Mesenchymal stem cell (in vitro differentiated cells and primary cell): ENCODE measurements around the gene CDK4.
A peak's percentile ranks its signal among the peaks of the same experiment; 100 is the strongest.

Experiments used
- DNase-seq: peaks from one replicate; pipeline ENCODE4 v3.0.0-alpha.2; 2013
- H2AFZ ChIP-seq: one replicate; pipeline ENCODE4 v1.6.1; 2013; ENCODE audit warnings: low read depth, mild to moderate bottlenecking, control low read depth, inconsistent platforms, low read length, moderate library complexity
- H2AK5ac ChIP-seq: 2 replicates; pipeline ENCODE4 v1.6.1; 2013; ENCODE audit warnings: low read length, moderate library complexity, mild to moderate bottlenecking, inconsistent platforms; ENCODE audit not compliant: severe bottlenecking
- H2BK120ac ChIP-seq: one replicate; pipeline ENCODE4 v1.6.1; 2013; ENCODE audit warnings: low read depth, mild to moderate bottlenecking, inconsistent platforms, low read length, moderate library complexity
- H2BK12ac ChIP-seq, 2 experiments: one replicate each; pipeline ENCODE4 v1.6.1; 2013; ENCODE audit warnings: inconsistent platforms in 2 of 2, low read length in 2 of 2, mild to moderate bottlenecking in 2 of 2, moderate library complexity in 2 of 2, control low read depth in 1 of 2
- H2BK15ac ChIP-seq: one replicate; pipeline ENCODE4 v1.6.1; 2013; ENCODE audit warnings: mild to moderate bottlenecking, low read depth, inconsistent platforms; ENCODE audit not compliant: poor library complexity, severe bottlenecking
- H2BK5ac ChIP-seq: 2 replicates; pipeline ENCODE4 v1.6.1; 2013; ENCODE audit warnings: low read depth, mild to moderate bottlenecking, low read length, control low read depth, inconsistent platforms; ENCODE audit not compliant: poor library complexity, severe bottlenecking
- H3K14ac ChIP-seq, 2 experiments: one replicate each; pipeline ENCODE4 v1.6.1; 2013; ENCODE audit warnings: inconsistent platforms in 2 of 2, low read length in 2 of 2, control low read depth in 1 of 2, mild to moderate bottlenecking in 1 of 2, moderate library complexity in 1 of 2
- H3K18ac ChIP-seq, 2 experiments: one replicate each; pipeline ENCODE4 v1.6.1; 2013; ENCODE audit warnings: inconsistent platforms in 2 of 2, low read length in 2 of 2, control low read depth in 1 of 2, low read depth in 1 of 2, mild to moderate bottlenecking in 1 of 2
- H3K23ac ChIP-seq, 2 experiments: one replicate each; pipeline ENCODE4 v1.6.1; 2013; ENCODE audit warnings: inconsistent platforms in 2 of 2, low read length in 2 of 2, mild to moderate bottlenecking in 2 of 2, moderate library complexity in 2 of 2, control low read depth in 1 of 2
- H3K27ac ChIP-seq: 2 replicates; pipeline ENCODE4 v1.5.1; 2013; ENCODE audit warnings: mild to moderate bottlenecking, moderate library complexity, low read length, control low read depth, inconsistent platforms; ENCODE audit not compliant: poor library complexity, severe bottlenecking
- H3K27me3 ChIP-seq, 2 experiments: 2 replicates each; pipeline versions ENCODE4 v1.6.1 to v1.7.0; 2013; ENCODE audit warnings: low read length in 2 of 2, mild to moderate bottlenecking in 2 of 2, moderate library complexity in 2 of 2, control low read depth in 1 of 2, inconsistent platforms in 1 of 2; ENCODE audit not compliant: control insufficient read depth in 1 of 2, insufficient read depth in 1 of 2
- H3K36me3 ChIP-seq, 2 experiments: 2 replicates each; pipeline versions ENCODE4 v1.6.1 to v1.7.0; 2013; ENCODE audit warnings: low read length in 2 of 2, control low read depth in 1 of 2, inconsistent platforms in 1 of 2, low read depth in 1 of 2, mild to moderate bottlenecking in 1 of 2; ENCODE audit not compliant: insufficient read depth in 2 of 2, control insufficient read depth in 1 of 2
- H3K4ac ChIP-seq, 2 experiments: one replicate each; pipeline ENCODE4 v1.6.1; 2013; ENCODE audit warnings: inconsistent platforms in 2 of 2, low read length in 2 of 2, mild to moderate bottlenecking in 2 of 2, moderate library complexity in 2 of 2, control low read depth in 1 of 2, low read depth in 1 of 2
- H3K4me1 ChIP-seq: 2 replicates; pipeline ENCODE4 v1.6.1; 2013; ENCODE audit warnings: low read depth, low read length, control low read depth; ENCODE audit not compliant: control insufficient read depth, insufficient read depth
- H3K4me2 ChIP-seq: 2 replicates; pipeline ENCODE4 v1.6.1; 2013; ENCODE audit warnings: low read length, mild to moderate bottlenecking, inconsistent platforms; ENCODE audit not compliant: poor library complexity, severe bottlenecking
- H3K4me3 ChIP-seq, 2 experiments: 2 replicates each; pipeline versions ENCODE4 v1.5.1 to v1.7.0; 2013; ENCODE audit warnings: low read length in 2 of 2, mild to moderate bottlenecking in 2 of 2, control low read depth in 1 of 2, low read depth in 1 of 2; ENCODE audit not compliant: insufficient read depth in 1 of 2
- H3K79me1 ChIP-seq: replicated peaks from 2 replicates; pipeline ENCODE4 v1.6.1; 2013; ENCODE audit warnings: mild to moderate bottlenecking, control low read depth, low read length, inconsistent platforms; ENCODE audit not compliant: poor library complexity, severe bottlenecking
- H3K9ac ChIP-seq: 2 replicates; pipeline ENCODE4 v1.7.0; 2013; ENCODE audit warnings: mild to moderate bottlenecking, low read length, moderate library complexity
- H3K9me3 ChIP-seq: 2 replicates; pipeline ENCODE4 v1.7.0; 2013; ENCODE audit warnings: mild to moderate bottlenecking, low read length; ENCODE audit not compliant: control insufficient read depth
- H4K8ac ChIP-seq: one replicate; pipeline ENCODE4 v1.6.1; 2013; ENCODE audit warnings: inconsistent platforms, mild to moderate bottlenecking, low read length, moderate library complexity
- H4K91ac ChIP-seq: one replicate; pipeline ENCODE4 v1.6.1; 2013; ENCODE audit warnings: mild to moderate bottlenecking, low read length, inconsistent platforms
- WGBS: methylation state at CpG from one replicate; pipeline ENCODE4 v1.1.7; 2013; ENCODE audit warnings: mixed read lengths; 5-methylcytosine and 5-hydroxymethylcytosine counted together

CDK4 gene

GRCh38 chr12:57770734-57771133, 18.6 kb upstream of the CDK4 start:
- H3K79me1 ChIP-seq: peaks cover 15% of the 10 kb centered on the region
- no peak overlapping the region for H2BK120ac ChIP-seq
- 80% methylated on average over 4 of the region's 4 CpGs for WGBS
- no peak overlapping the region for H3K18ac ChIP-seq
- H3K9ac ChIP-seq: peak overlapping the region; percentile 95
- H4K8ac ChIP-seq: no peak overlapping the region
- no peak overlapping the region for H3K4me2 ChIP-seq
- H3K23ac ChIP-seq: no peak overlapping the region
- no peak overlapping the region for H4K91ac ChIP-seq
- H3K4me1 ChIP-seq: peaks cover 23% of the 10 kb centered on the region
- H3K14ac ChIP-seq: no peak overlapping the region
- no peaks in the 10 kb centered on the region for H3K9me3 ChIP-seq
- no peak overlapping the region for H2AK5ac ChIP-seq
- no peak overlapping the region for H2BK15ac ChIP-seq
- peak overlapping the region in 1 of 2 experiments; percentile 98 for H3K4me3 ChIP-seq
- H2BK12ac ChIP-seq: no peak overlapping the region
- H2AFZ ChIP-seq: no peak overlapping the region
- DNase-seq: no peak
- no peak overlapping the region for H3K4ac ChIP-seq
- H3K27ac ChIP-seq: no peak overlapping the region
- H3K36me3 ChIP-seq: peaks cover 25 to 41% of the 10 kb centered on the region in 2 experiments
- peaks cover 19 to 21% of the 10 kb centered on the region in 2 experiments for H3K27me3 ChIP-seq
- no peak overlapping the region for H2BK5ac ChIP-seq

DNA sequence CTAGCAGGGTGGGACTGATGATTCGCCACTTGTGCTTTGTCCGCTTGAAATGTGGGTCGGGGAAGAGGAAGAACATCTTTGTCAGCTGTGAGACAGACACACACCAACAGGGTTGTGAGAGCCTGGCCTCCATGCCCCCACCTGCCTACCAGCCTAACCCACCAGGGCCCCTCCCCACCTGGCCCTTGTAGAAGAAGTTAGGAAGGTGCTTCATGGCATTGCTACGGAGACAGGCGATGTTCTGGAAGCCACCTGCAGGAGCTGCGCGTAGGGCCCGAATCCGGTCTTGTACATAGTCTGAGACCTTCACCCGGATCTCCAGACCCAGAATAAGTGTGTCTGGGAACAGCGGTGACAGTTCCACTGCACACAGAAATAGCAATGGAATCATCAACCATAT, 17.5 kb upstream of the CDK4 start:
- no peak overlapping the region for H3K4me3 ChIP-seq
- no peak overlapping the region for H4K91ac ChIP-seq
- H3K4me1 ChIP-seq: peaks cover 34% of the 10 kb centered on the region
- no peak overlapping the region for H3K4ac ChIP-seq
- H3K23ac ChIP-seq: no peak overlapping the region
- no peak overlapping the region for H2BK120ac ChIP-seq
- H3K9me3 ChIP-seq: no peaks in the 10 kb centered on the region
- no peak overlapping the region for H4K8ac ChIP-seq
- H2AFZ ChIP-seq: no peak overlapping the region
- no peak overlapping the region for H2AK5ac ChIP-seq
- no peak overlapping the region for H2BK15ac ChIP-seq
- WGBS: 99% methylated on average over 11 of the region's 11 CpGs
- peaks cover 31 to 33% of the 10 kb centered on the region in 2 experiments for H3K27me3 ChIP-seq
- H3K79me1 ChIP-seq: peaks cover 14% of the 10 kb centered on the region
- H2BK12ac ChIP-seq: no peak overlapping the region
- H3K4me2 ChIP-seq: no peak overlapping the region
- no peak overlapping the region for H3K18ac ChIP-seq
- no peak overlapping the region for H2BK5ac ChIP-seq
- no peak for DNase-seq
- H3K9ac ChIP-seq: no peak overlapping the region
- H3K14ac ChIP-seq: no peak overlapping the region
- no peak overlapping the region for H3K27ac ChIP-seq
- H3K36me3 ChIP-seq: peaks cover 21 to 33% of the 10 kb centered on the region in 2 experiments

DNA sequence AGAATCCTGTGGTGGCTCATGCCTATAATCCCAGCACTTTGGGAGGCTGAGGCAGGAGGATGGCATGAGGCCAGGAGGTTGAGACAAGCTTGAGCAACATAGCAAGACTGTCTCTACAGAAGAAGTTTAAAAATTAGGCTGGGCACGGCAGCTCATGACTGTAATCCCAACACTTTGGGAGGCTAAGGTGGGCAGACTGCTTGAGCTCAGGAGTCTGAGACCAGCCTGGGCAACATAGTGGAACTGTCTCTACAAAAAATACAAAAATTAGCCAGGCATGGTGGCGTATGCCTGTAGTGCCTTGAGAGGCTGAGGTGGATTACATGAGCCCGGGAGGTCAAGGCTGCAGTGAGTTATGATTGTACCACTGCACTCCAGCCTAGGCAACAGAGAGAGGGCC, 15.8 kb upstream of the CDK4 start:
- no peak overlapping the region for H2BK5ac ChIP-seq
- no peak for DNase-seq
- H3K36me3 ChIP-seq: peaks cover 21 to 30% of the 10 kb centered on the region in 2 experiments
- no peak overlapping the region for H3K4me2 ChIP-seq
- H3K9ac ChIP-seq: no peak overlapping the region
- no peak overlapping the region for H3K14ac ChIP-seq
- H2BK12ac ChIP-seq: no peak overlapping the region
- peaks cover 10% of the 10 kb centered on the region for H3K79me1 ChIP-seq
- no peak overlapping the region for H3K23ac ChIP-seq
- H3K4me1 ChIP-seq: peaks cover 32% of the 10 kb centered on the region
- no peak overlapping the region for H2AK5ac ChIP-seq
- no peak overlapping the region for H3K18ac ChIP-seq
- no peaks in the 10 kb centered on the region for H3K9me3 ChIP-seq
- no peak overlapping the region for H2BK15ac ChIP-seq
- WGBS: 97% methylated on average over 2 of the region's 3 CpGs
- no peak overlapping the region for H2AFZ ChIP-seq
- no peak overlapping the region for H3K4ac ChIP-seq
- H2BK120ac ChIP-seq: no peak overlapping the region
- H3K4me3 ChIP-seq: no peak overlapping the region
- H4K91ac ChIP-seq: no peak overlapping the region
- peaks cover 47 to 49% of the 10 kb centered on the region in 2 experiments for H3K27me3 ChIP-seq
- no peak overlapping the region for H3K27ac ChIP-seq
- H4K8ac ChIP-seq: no peak overlapping the region

DNA sequence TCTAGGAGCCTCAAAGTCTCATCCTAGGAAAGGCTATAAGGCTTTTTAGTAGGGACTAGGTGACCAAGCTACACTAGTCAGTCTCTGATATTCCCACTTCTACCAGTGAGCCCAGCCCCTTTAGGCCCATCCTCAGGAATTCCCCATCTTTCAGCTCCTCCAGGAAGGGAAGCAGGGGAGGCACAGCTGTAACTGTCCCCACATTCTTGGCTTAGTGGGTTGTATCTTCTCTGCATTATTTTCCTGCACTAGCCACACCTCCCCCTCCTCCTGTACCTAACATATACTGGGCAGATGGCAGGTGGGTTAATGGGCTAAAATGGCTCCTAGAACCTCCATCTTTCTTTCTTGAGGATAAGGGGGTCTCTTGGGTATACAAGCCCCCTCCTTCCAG, 15.2 kb upstream of the CDK4 start:
- H2BK120ac ChIP-seq: no peak overlapping the region
- no peak overlapping the region for H2BK12ac ChIP-seq
- H3K79me1 ChIP-seq: peaks cover 9% of the 10 kb centered on the region
- H3K9me3 ChIP-seq: no peaks in the 10 kb centered on the region
- H3K14ac ChIP-seq: no peak overlapping the region
- no peak overlapping the region for H2BK15ac ChIP-seq
- H4K8ac ChIP-seq: no peak overlapping the region
- H2AK5ac ChIP-seq: no peak overlapping the region
- H3K4me3 ChIP-seq: no peak overlapping the region
- H2AFZ ChIP-seq: no peak overlapping the region
- no peak overlapping the region for H2BK5ac ChIP-seq
- no peak overlapping the region for H4K91ac ChIP-seq
- DNase-seq: no peak
- peaks cover 32% of the 10 kb centered on the region for H3K4me1 ChIP-seq
- H3K4me2 ChIP-seq: no peak overlapping the region
- no peak overlapping the region for H3K18ac ChIP-seq
- H3K9ac ChIP-seq: no peak overlapping the region
- no peak overlapping the region for H3K27ac ChIP-seq
- H3K4ac ChIP-seq: no peak overlapping the region
- peaks cover 47 to 55% of the 10 kb centered on the region in 2 experiments for H3K27me3 ChIP-seq
- no peak overlapping the region for H3K23ac ChIP-seq
- H3K36me3 ChIP-seq: peaks cover 21 to 30% of the 10 kb centered on the region in 2 experiments
